GM21447 (cell line): Measurements from ENCODE around the gene CCDC183.
"Not testable (repeated sequence)": the region's sequence is repeated elsewhere in the genome, so short reads cannot be mapped to it uniquely, and the experiment has no call there.

Source experiments
- ATAC-seq: cut with Tn5 transposase; IDR thresholded peaks from one replicate; pipeline ENCODE4 v1.9.1; 2021; ENCODE audit not compliant: unreplicated experiment

Gene CCDC183

GRCh38 chr9:136760424-136760823, 35.7 kb upstream of the CCDC183 start:
- ATAC-seq: no peak

GRCh38 chr9:136760834-136761544, 35.1 kb upstream of the CCDC183 start:
- not testable (repeated sequence) for ATAC-seq

- no peak for ATAC-seq
Observed at GRCh38 chr9:136761545-136761981, 34.6 kb upstream of the CCDC183 start.

GRCh38 chr9:136762221-136762691, 33.9 kb upstream of the CCDC183 start:
- ATAC-seq: no peak

GRCh38 chr9:136762915-136763648, 33.1 kb upstream of the CCDC183 start:
- no peak for ATAC-seq

- no peak for ATAC-seq
Observed at GRCh38 chr9:136763649-136764035, 32.5 kb upstream of the CCDC183 start.

- no peak for ATAC-seq
Observed at GRCh38 chr9:136764301-136764891, 31.7 kb upstream of the CCDC183 start, which contains the start of gene LCN15. Gene LCN15, minus strand, starts transcription at chr9:136764518. Its CDS starts 30 bp downstream, at chr9:136764488.

- ATAC-seq: no peak
Observed at GRCh38 chr9:136765041-136765440, 31.1 kb upstream of the CCDC183 start.

- ATAC-seq: peak; percentile 63
Observed at GRCh38 chr9:136765745-136766409, 30.3 kb upstream of the CCDC183 start.

- ATAC-seq: not testable (repeated sequence)
Observed at GRCh38 chr9:136766410-136767120, 29.6 kb upstream of the CCDC183 start.

GRCh38 chr9:136769710-136770191, 26.4 kb upstream of the CCDC183 start:
- ATAC-seq: no peak

GRCh38 chr9:136771907-136772415, 24.2 kb upstream of the CCDC183 start:
- ATAC-seq: no peak

GRCh38 chr9:136773386-136774044, 22.6 kb upstream of the CCDC183 start:
- no peak for ATAC-seq

- no peak for ATAC-seq
Observed at GRCh38 chr9:136774416-136775045, 21.6 kb upstream of the CCDC183 start.

GRCh38 chr9:136775191-136775590, 20.9 kb upstream of the CCDC183 start:
- no peak for ATAC-seq

- no peak for ATAC-seq
Observed at GRCh38 chr9:136776947-136777346, 19.2 kb upstream of the CCDC183 start.

- no peak for ATAC-seq
Observed at GRCh38 chr9:136777359-136777758, 18.8 kb upstream of the CCDC183 start.

- ATAC-seq: no peak
Observed at GRCh38 chr9:136779808-136780207, 16.3 kb upstream of the CCDC183 start.

GRCh38 chr9:136782452-136782851, 13.7 kb upstream of the CCDC183 start:
- ATAC-seq: no peak
